GM12892 (cell line): ENCODE data around the gene KDM7A.

Experiments
- POLR2AphosphoS5 ChIP-seq: IDR thresholded peaks from 2 replicates; pipeline ENCODE4 v1.6.1; 2011; ENCODE audit warnings: low read depth, low read length, control low read depth
- TAF1 ChIP-seq: IDR thresholded peaks from 2 replicates; pipeline ENCODE4 v1.6.1; 2011; ENCODE audit warnings: low read depth, mild to moderate bottlenecking, control low read depth, low read length, borderline replicate concordance

- TF ChIP-seq TAF1 = no peak
- TF ChIP-seq POLR2AphosphoS5 = no peak
Observed at GRCh38 chr7:140049339-140050024, 127.3 kb downstream of the KDM7A start.
